DMS 273 (cell line): Measurements from ENCODE around the gene ZKSCAN8.

Experiments used
- DNase-seq: peaks from one replicate; lab custom pipeline; 2025; ENCODE audit not compliant: unreplicated experiment; lab: John Stamatoyannopoulos, UW

Gene ZKSCAN8

GRCh38 chr6:28205879-28206278 lies 64.2 kb downstream of the ZKSCAN8 start:
- no peak for DNase-seq

DNA sequence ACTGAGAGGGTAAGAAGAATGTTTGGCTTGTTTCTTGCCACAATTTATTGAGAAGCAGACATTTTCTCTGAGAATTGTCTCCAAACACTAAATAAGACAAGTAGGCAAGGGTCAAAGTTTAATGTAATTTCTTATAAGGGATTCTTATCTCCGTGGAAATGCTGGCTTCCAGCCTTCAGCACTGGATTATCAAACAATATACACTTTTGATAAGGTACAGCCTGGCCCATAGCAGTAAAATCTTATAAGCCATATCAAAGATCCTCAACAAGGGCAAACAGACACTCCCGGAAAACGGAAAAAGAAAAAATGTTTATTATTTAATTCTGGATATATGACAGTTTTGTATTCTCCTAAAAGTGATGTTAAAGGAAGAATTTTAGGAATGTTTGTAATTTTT lies 64.8 kb downstream of the ZKSCAN8 start:
- DNase-seq, result no peak

GRCh38 chr6:28206928-28207509 lies 65.3 kb downstream of the ZKSCAN8 start:
- DNase-seq, result no peak

- DNase-seq, result peak; percentile 37
Observed at GRCh38 chr6:28207510-28208110, 65.9 kb downstream of the ZKSCAN8 start.

DNA sequence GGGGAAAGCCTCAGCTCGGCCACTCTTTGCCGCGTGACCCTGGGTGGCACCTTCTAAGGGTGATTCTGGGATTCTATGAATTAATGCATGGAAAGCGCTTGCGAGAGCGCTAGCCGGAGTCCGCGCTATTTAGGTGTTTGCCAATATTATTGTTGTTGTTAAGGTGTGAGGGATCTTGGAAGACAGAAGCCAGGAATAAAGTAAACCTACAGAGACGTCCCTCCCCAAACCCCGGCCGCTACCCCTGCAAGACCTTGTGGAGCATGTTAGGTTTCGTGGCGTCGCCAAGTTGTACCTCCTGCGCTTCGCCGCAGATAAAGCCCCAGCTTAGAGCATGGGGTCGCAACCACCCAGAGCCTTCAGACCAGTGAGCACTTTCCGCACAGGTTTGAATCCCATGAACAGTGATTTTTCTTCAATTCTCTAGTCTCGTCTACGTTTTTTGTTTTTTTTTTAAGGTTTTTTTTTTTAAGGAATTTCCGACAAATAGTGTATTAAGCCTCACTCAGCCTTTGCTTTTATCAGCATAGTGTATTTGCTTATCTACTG lies 66.5 kb downstream of the ZKSCAN8 start:
- no peak for DNase-seq
